Epithelial cell of proximal tubule (primary cell): ENCODE measurements around the gene RFT1. TPM values are rescaled to one million over a fixed set of nuclear protein-coding genes. Genes with fewer than 3 reads are reported as not detected.

Experiments used
- DNase-seq: peaks from one replicate; pipeline ENCODE4 v3.0.0-alpha.2; 2011; ENCODE audit warnings: low read depth
- H3K4me3 ChIP-seq: 2 replicates; pipeline ENCODE4 v1.5.1; 2011; ENCODE audit warnings: low read depth, mild to moderate bottlenecking, low read length
- CTCF ChIP-seq: conservative IDR thresholded peaks from 2 replicates; pipeline ENCODE4 v1.5.1; 2012; ENCODE audit warnings: low read depth, mild to moderate bottlenecking, low read length
- total RNA-seq: library from RNA; depleted of rRNA; stranded (reverse); fragments of >200 nt; gene quantifications from 2 replicates; pipeline ENCODE4 v1.2.3, GENCODE V29; 2015

RFT1 gene
- total RNA-seq, 1 donor from 2014 or later = 25.1 TPM

- no peak for TF ChIP-seq CTCF
- no peak for DNase-seq
- H3K4me3 ChIP-seq = no peak overlapping the region
Observed at GRCh38 chr3:53139906-53140846, 9.9 kb upstream of the RFT1 start.

DNA sequence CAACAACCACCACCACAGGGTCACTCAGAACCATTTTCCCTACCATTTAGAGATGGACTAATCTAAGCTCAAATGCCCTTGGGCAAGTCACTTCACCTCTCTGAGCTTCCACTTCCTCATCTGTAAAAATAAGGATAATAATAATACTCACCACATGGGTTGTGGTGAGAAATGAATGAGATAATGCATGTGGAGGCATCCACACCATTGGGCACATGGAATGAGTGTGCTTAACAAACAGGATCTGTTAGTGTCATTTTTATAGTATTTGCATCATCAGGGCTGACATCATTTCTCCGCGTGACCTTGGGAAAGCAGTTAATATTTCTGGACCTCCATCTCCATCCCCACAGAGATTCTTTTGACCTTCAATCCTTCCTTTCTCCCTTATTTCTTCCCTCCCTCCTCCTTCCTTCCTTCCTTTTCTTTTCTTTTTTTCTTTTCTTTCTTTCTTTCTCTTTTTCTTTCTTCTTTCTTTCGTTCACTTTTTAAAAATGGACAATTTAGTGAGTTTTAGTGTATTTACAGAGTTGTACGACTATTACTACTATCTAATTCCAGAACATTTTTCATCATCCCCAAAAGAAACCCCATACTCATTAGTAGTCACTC is 7.7 kb upstream of the RFT1 start:
- TF ChIP-seq CTCF = no peak
- H3K4me3 ChIP-seq = no peak overlapping the region
- no peak for DNase-seq

DNA sequence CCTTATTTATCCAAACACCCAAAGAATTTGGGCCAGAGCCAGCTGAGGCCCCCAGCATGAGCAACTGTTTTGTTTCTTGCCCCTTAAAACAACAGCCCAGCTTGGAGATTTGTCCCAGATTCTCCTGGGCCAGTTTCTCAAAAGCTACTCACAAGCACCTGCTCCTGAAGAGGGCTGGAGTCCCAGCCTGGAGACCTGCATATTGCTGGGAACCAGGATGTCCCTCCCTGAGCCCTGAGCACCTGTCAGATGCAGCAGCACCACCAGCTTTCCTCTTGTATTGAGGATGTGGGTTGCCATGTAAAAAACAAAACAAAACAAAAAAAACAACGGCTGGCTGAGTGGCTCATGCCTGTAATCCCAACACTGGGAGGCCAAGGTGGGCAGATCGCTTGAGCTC is 7.0 kb upstream of the RFT1 start:
- H3K4me3 ChIP-seq = no peak overlapping the region
- DNase-seq = no peak
- no peak for TF ChIP-seq CTCF

- TF ChIP-seq CTCF = peak; percentile 87
- no peak overlapping the region for H3K4me3 ChIP-seq
- no peak for DNase-seq
Observed at GRCh38 chr3:53134631-53135232, 4.5 kb upstream of the RFT1 start.

GRCh38 chr3:53132347-53132746 is 2.1 kb upstream of the RFT1 start:
- H3K4me3 ChIP-seq = no peak overlapping the region
- no peak for DNase-seq
- no peak for TF ChIP-seq CTCF

GRCh38 chr3:53131096-53131495 is 861 bp upstream of the RFT1 start:
- H3K4me3 ChIP-seq = peak overlapping the region; percentile 77
- no peak for TF ChIP-seq CTCF
- no peak for DNase-seq
